ENCODE results near the gene SAMM50.
A peak's percentile ranks its signal among the peaks of the same experiment; 100 is the strongest.

SAMM50 gene

DNA sequence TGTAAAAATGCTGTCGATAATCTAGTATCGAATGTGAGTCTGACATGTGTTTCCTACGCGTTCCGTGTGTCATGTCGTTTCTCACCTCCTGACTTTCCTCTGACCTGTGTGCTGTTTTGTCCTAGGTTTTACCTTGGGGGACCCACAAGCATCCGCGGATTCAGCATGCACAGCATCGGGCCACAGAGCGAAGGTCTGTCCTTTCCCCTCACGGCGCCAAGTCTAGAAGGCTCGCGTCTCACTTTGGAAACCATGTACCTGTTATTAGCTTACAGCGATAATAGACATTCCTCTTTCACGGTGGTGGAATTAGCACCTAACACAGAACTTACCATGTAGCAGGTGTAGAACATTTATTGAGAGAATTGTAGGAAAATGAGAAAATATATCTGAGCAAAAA lies 28.6 kb downstream of the SAMM50 start:
- H3K27ac ChIP-seq = no peak overlapping the region
- TF ChIP-seq, protein P1, sequence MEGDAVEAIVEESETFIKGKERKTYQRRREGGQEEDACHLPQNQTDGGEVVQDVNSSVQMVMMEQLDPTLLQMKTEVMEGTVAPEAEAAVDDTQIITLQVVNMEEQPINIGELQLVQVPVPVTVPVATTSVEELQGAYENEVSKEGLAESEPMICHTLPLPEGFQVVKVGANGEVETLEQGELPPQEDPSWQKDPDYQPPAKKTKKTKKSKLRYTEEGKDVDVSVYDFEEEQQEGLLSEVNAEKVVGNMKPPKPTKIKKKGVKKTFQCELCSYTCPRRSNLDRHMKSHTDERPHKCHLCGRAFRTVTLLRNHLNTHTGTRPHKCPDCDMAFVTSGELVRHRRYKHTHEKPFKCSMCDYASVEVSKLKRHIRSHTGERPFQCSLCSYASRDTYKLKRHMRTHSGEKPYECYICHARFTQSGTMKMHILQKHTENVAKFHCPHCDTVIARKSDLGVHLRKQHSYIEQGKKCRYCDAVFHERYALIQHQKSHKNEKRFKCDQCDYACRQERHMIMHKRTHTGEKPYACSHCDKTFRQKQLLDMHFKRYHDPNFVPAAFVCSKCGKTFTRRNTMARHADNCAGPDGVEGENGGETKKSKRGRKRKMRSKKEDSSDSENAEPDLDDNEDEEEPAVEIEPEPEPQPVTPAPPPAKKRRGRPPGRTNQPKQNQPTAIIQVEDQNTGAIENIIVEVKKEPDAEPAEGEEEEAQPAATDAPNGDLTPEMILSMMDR (conservative IDR thresholded peaks at IDR 0.05) = no peak

DNA sequence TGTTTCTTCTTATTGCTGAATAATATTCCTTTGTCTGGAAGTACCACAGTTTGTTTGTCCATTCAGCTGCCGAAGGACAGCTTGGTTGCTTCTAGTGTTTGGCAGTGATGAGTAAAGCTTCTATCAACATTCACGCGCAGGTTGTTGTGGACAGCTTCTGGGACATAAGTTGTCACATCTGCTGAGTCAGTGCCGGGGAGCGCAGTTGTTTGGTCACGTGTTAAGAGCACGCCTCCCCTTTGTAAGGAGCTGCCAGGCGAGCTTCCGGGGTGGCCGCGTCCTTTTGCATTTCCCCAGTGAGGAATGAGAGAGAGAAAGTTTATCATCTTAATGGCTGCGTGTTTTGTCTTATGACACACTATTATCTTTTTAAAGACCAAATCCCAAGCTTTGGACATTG lies 30.3 kb downstream of the SAMM50 start:
- H3K27ac ChIP-seq = no peak overlapping the region
- TF ChIP-seq, protein P1 (conservative IDR thresholded peaks at IDR 0.05) = no peak

DNA sequence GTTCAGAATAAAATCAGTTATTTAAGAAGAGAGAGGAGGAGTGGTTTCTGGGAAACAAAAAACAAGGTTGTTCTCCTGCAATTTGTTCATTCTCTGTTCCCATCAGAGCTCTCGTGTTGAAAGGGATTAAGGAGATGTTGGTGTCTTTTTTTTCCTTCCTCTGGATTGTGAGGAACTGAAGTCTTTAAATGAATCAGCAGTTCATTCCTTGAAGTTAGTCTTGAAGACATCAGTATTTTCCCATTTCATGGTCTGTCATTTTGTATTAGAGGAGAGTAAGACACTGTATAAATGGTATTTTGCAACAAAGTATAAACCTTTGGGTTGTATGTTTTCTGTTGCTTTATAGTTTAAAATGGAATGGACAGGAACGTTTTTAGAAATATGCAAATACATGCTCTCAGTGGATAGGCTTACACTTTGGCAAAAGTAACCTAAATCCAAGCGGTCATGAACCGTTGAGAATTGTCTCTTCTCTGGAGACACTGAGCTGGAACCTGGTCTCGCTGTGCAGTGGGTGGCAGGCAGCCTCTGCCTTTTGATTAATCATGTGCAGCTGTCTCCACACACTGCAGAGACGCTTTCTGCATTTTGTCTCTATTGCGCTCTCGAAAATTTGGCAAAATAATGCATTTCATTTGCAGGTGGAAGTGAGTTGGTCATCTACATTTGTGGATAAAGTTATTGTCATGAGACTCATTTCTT lies 33.0 kb downstream of the SAMM50 start:
- TF ChIP-seq, protein P1 (conservative IDR thresholded peaks at IDR 0.05) = no peak
- no peak overlapping the region for H3K27ac ChIP-seq

DNA sequence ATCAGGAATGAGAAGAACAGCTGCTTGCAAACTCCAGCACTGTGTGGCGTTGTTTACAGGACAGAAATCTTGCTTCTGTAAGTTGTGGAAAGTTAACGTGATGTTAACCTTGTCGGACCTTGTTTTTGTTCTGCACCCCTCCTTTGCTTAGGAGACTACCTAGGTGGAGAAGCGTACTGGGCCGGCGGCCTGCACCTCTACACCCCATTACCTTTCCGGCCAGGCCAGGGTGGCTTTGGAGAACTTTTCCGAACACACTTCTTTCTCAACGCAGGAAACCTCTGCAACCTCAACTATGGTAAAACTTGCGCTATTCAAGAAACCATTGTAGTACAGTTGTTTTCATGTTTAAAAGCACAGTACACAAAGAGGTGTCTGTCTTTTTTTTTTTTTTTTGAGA lies 33.7 kb downstream of the SAMM50 start:
- TF ChIP-seq, protein P1 (conservative IDR thresholded peaks at IDR 0.05) = no peak
- H3K27ac ChIP-seq = no peak overlapping the region

DNA sequence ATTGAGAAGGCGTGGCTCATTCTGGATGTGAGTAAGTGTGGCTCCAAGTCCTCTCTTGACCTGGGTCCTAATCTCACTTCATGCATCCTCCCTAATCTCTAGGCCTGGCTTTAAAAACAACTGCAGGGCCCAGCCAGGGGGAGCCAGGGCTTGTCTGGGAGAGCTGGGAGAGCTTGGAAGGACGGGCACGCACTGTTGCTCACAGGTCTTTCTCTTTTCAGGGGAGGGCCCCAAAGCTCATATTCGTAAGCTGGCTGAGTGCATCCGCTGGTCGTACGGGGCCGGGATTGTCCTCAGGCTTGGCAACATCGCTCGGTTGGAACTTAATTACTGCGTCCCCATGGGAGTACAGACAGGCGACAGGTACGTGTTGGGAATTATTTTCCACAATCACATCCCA lies 34.8 kb downstream of the SAMM50 start:
- TF ChIP-seq, protein P1 (conservative IDR thresholded peaks at IDR 0.05) = no peak
- H3K27ac ChIP-seq = no peak overlapping the region

DNA sequence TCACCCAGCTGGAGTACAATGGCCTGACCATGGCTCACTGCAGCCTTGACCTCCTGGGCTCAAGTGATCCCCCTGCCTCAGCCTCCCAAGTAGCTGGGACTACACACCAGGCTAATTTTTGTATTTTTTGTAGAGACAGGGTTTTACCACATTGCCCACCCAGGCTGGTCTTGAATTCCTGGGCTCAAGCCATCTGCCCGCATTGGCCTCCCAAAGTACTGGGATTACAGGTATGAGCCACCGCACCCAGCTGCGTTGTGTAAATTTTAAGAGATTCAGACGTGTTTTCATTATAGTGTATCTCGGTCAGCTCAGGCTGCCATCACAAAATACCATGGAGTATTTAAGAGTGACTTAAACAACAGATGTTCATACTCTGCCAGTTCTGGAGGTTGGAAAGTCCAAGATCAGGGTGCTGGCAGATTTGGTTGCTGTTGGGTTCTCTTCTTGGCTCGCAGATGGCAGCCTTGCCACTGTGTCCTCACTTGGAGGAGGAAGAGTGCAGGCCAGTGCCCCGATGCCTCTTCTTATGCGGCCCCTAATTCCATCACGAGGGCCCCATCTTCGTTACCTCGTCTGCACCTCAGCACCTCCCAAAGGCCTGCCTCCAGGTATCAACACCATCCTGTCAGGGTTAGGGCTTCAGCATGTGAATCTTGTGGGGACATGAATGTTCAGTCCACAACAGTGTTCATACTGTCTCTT lies 36.2 kb downstream of the SAMM50 start:
- TF ChIP-seq, protein P1 (conservative IDR thresholded peaks at IDR 0.05) = no peak
- no peak overlapping the region; the same call in 1 of the 2 replicates for H3K27ac ChIP-seq

DNA sequence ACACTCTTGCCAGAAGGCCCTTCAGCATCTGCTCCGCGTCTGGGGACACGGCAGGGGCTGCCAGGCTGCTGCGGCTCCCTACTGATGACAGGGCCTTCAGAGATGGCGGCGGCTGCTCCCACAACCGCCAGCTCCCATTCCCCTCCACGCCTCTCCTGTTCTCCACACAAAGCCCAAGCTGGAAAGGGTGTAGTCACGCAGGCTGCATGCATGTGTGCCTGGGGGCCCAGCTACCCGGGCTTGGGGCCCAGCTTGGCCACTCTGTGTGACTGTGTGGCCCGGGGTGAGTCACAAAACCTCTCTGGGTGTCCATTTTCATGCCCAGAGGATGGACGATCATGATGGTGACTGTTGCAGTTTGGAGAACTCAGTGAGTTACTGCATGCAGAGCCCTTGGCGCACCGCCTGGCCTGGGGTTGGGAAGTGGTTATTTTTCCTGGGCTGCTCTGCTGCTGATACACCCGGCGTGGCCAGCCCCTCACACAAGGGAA lies 37.1 kb downstream of the SAMM50 start:
- TF ChIP-seq, protein P1 (conservative IDR thresholded peaks at IDR 0.05) = no peak
- H3K27ac ChIP-seq = peak overlapping the region; percentile 54
